ENCODE measurements around the gene ZNF468. TPM values are rescaled to one million over a fixed set of nuclear protein-coding genes. Genes with fewer than 3 reads are reported as not detected.
"Not testable (repeated sequence)": the region's sequence is repeated elsewhere in the genome, so short reads cannot be mapped to it uniquely, and the experiment has no call there.

The ZNF468 gene
- total RNA-seq, 1 experiment from 2014 or later: 34.7 TPM

- not testable (repeated sequence) for H4K8ac ChIP-seq (replicated peaks; ENCODE audit: insufficient read length, low read depth, low read length); H2AFZ ChIP-seq (ENCODE audit: low read length); H4K5ac ChIP-seq (ENCODE audit: insufficient read length, low read depth, low read length); H2BK12ac ChIP-seq (ENCODE audit: insufficient read length, low read depth, low read length); H4K91ac ChIP-seq (ENCODE audit: insufficient read length, low read depth, low read length); H3K9me3 ChIP-seq (ENCODE audit: control insufficient read depth, low read depth, low read length); H2BK5ac ChIP-seq (ENCODE audit: insufficient read length, low read length); H3K79me2 ChIP-seq (ENCODE audit: insufficient read depth, low read length); H3K18ac ChIP-seq (ENCODE audit: insufficient read length, low read depth, low read length); H3K56ac ChIP-seq (ENCODE audit: insufficient read length, low read depth, low read length); H3K23me2 ChIP-seq (ENCODE audit: insufficient read length, low read depth, low read length, poor library complexity, severe bottlenecking); H2AK5ac ChIP-seq (ENCODE audit: insufficient read length, low read length); H3K14ac ChIP-seq (ENCODE audit: insufficient read depth, low read length); H3K27me3 Mint-ChIP-seq (ENCODE audit: low read depth); H3K23ac ChIP-seq (ENCODE audit: insufficient read length, low read depth, low read length); H2BK15ac ChIP-seq (ENCODE audit: low read depth, low read length); H3T11ph ChIP-seq (ENCODE audit: low read length); H3K4ac ChIP-seq (ENCODE audit: low read depth, low read length); H2BK20ac ChIP-seq (ENCODE audit: low read depth, low read length, poor library complexity, severe bottlenecking); H3K79me1 ChIP-seq (ENCODE audit: insufficient read depth, low read depth, low read length, poor library complexity, severe bottlenecking); H3K9me3 Mint-ChIP-seq; H3K27ac ChIP-seq (ENCODE audit: insufficient read length, low read depth, low read length); H3K4me1 Mint-ChIP-seq; H2BK120ac ChIP-seq (ENCODE audit: low read depth, low read length, poor library complexity, severe bottlenecking); H4K20me1 ChIP-seq (ENCODE audit: control insufficient read depth, insufficient read depth, insufficient read length); H3K4me1 ChIP-seq (ENCODE audit: insufficient read depth, low read length); H3K27me3 ChIP-seq (ENCODE audit: insufficient read depth, low read length)
- peak overlapping the region; percentile 91 to 92 for H3K4me3 Mint-ChIP-seq
- WGBS (ENCODE audit: extremely low coverage, insufficient read length, low lambda C conversion rate): no CpG with 5 or more reads among the region's 19 CpGs
- Histone ChIP-seq H3K9ac (ENCODE audit: extremely low read depth, insufficient read length, low read length) (peak overlapping the region; percentile 58), H3K4me2 (ENCODE audit: insufficient read depth, insufficient read length, low read length) (peak overlapping the region; percentile 73)
- H3K36me3 Mint-ChIP-seq (ENCODE audit: insufficient read depth in 1 of 3, low read depth in 3 of 3): peaks cover 12 to 21% (median 18%) of the 10 kb centered on the region in 3 experiments
- peak; percentile 36 for DNase-seq
- peak overlapping the region in 1 of 3 experiments; percentile 80; a peak in 3 of 7 replicates for H3K27ac Mint-ChIP-seq
Measured at GRCh38 chr19:52820472-52821203, 36.8 kb downstream of the ZNF468 start.
